Glutamatergic neuron (in vitro differentiated cells): ENCODE measurements around the gene RAPH1. TPM values are rescaled to one million over a fixed set of nuclear protein-coding genes. Genes with fewer than 3 reads are reported as not detected.

Experiments used
- DNase-seq: peaks from one replicate; pipeline ENCODE4 v3.0.0; 2022
- H3K27ac Mint-ChIP-seq: one replicate; pipeline ENCODE4 v1.8.0; 2020; ENCODE audit warnings: mild to moderate bottlenecking, mixed read lengths, inconsistent platforms; ENCODE audit not compliant: unreplicated experiment
- H3K27me3 Mint-ChIP-seq: one replicate; pipeline ENCODE4 v1.8.0; 2020; ENCODE audit warnings: mild to moderate bottlenecking, moderate library complexity, mixed read lengths, inconsistent platforms; ENCODE audit not compliant: unreplicated experiment
- H3K36me3 Mint-ChIP-seq: one replicate; pipeline ENCODE4 v1.8.0; 2020; ENCODE audit warnings: mild to moderate bottlenecking, mixed read lengths, inconsistent platforms; ENCODE audit not compliant: unreplicated experiment
- H3K4me1 Mint-ChIP-seq: one replicate; pipeline ENCODE4 v1.8.0; 2020; ENCODE audit warnings: mild to moderate bottlenecking, low read depth, mixed read lengths, inconsistent platforms; ENCODE audit not compliant: unreplicated experiment
- H3K4me3 Mint-ChIP-seq: one replicate; pipeline ENCODE4 v1.8.0; 2020; ENCODE audit warnings: mild to moderate bottlenecking, mixed read lengths, inconsistent platforms; ENCODE audit not compliant: unreplicated experiment
- H3K9me3 Mint-ChIP-seq: one replicate; pipeline ENCODE4 v1.8.0; 2020; ENCODE audit warnings: mild to moderate bottlenecking, moderate library complexity, mixed read lengths, inconsistent platforms; ENCODE audit not compliant: unreplicated experiment
- total RNA-seq: library from RNA; stranded (reverse); fragmentation: NEBNext Ultra II Directional; extraction: Animal tissue kit (Norgen Biotek cat#: 25700); gene quantifications from one replicate; pipeline ENCODE4 v1.2.1, GENCODE V29; 2021; ENCODE audit not compliant: unreplicated experiment
- TF ChIP-seq, protein P1 (sequence below): fragments of 200-600 bp; sonication (generic); IDR thresholded peaks from one replicate; pipeline ENCODE4 v1.5.0; 2021; ENCODE audit not compliant: partially characterized antibody, unreplicated experiment

The RAPH1 gene
- total RNA-seq, 1 donor from 2014 or later, result 56.9 TPM

DNA sequence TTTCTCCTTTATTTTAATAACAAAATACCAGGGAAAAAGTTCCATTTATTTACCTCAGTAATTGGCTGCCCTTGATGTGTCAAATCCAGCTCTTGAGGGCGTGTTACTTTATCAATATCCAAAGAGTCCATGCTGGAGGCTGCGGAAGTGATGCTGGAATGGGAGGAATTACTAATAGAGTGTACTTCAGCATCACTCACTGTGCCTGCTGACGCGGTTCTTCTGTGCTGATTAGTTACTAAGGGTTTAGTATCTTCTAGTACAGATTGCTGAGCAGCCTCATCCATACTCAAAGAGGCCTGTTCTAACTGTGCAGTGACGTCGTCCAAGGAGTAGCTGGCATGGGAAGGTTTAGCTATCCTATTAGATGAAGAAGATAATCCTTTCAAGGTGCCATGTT is 45.6 kb downstream of the RAPH1 start:
- Mint-ChIP-seq H3K4me3 (no peak overlapping the region), H3K4me1 (no peaks in the 10 kb centered on the region), H3K9me3 (no peaks in the 10 kb centered on the region), H3K27me3 (no peaks in the 10 kb centered on the region), H3K36me3 (no peaks in the 10 kb centered on the region), H3K27ac (no peak overlapping the region)
- TF ChIP-seq, protein P1, sequence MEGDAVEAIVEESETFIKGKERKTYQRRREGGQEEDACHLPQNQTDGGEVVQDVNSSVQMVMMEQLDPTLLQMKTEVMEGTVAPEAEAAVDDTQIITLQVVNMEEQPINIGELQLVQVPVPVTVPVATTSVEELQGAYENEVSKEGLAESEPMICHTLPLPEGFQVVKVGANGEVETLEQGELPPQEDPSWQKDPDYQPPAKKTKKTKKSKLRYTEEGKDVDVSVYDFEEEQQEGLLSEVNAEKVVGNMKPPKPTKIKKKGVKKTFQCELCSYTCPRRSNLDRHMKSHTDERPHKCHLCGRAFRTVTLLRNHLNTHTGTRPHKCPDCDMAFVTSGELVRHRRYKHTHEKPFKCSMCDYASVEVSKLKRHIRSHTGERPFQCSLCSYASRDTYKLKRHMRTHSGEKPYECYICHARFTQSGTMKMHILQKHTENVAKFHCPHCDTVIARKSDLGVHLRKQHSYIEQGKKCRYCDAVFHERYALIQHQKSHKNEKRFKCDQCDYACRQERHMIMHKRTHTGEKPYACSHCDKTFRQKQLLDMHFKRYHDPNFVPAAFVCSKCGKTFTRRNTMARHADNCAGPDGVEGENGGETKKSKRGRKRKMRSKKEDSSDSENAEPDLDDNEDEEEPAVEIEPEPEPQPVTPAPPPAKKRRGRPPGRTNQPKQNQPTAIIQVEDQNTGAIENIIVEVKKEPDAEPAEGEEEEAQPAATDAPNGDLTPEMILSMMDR, result no peak
- no peak for DNase-seq

DNA sequence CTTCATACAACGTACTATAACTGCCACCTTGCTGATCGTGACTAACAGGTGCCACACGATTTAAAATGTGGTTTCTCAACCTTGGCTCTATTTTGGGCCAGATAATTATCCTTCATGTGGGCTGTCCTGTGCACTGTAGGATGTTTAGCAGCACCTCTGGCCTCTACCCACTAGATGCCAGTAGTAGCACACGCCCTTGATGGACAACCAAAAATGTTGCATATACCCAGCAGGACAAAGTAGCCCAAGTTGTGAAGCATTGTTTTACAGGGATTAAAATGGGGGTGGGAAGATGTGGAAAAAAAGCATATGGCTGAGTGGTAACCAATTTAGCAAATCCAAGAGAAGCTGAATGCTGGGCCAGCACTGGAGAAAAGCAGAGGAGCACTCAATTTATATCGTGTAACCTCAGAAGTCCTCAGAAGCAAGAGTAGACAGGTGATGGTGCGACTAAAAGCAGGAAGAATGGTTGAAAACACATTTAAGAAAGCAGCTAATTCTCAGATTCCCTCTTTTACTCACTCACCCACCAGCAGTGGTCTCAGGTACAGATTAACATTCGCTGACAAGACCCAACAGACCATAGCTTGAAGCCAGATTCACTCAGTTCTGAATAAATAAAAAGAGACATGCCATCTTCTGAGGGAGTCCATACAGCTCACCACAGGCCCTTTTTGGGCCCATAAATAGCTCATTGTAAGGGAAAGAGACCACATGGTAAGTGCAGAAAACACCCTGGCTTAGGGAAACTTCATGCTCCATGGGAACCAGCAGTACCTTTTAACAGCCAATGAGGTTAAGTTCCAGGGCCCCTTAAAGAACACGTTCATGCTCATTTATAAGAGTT is 50.6 kb downstream of the RAPH1 start:
- DNase-seq, result no peak
- Mint-ChIP-seq H3K4me3 (no peak overlapping the region), H3K9me3 (no peaks in the 10 kb centered on the region), H3K27ac (no peak overlapping the region), H3K27me3 (no peaks in the 10 kb centered on the region), H3K36me3 (no peaks in the 10 kb centered on the region), H3K4me1 (no peaks in the 10 kb centered on the region)
- TF ChIP-seq, protein P1, result no peak

DNA sequence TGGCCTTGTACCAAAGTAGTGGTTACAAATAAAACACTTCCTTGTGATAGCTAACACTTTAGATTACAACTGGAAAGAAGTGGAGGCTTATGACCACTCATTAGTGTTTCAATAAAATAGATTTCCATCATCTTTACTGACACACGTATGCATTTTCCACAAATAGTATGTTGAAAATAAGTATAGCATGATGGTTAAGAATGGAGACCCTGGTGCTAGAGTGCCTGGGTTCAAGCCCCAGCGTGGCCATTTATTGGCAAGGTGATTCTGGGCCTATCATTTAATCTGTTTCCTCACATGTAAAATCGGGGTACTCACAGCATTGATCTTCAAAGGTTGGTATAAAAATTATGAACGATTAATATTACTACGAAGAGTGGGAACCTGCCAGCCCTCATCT is 54.5 kb downstream of the RAPH1 start:
- H3K9me3 Mint-ChIP-seq, result no peaks in the 10 kb centered on the region
- no peaks in the 10 kb centered on the region for H3K4me1 Mint-ChIP-seq
- TF ChIP-seq, protein P1, result no peak
- DNase-seq, result no peak
- no peak overlapping the region for H3K4me3 Mint-ChIP-seq
- H3K36me3 Mint-ChIP-seq, result no peaks in the 10 kb centered on the region
- H3K27me3 Mint-ChIP-seq, result no peaks in the 10 kb centered on the region
- H3K27ac Mint-ChIP-seq, result no peak overlapping the region

DNA sequence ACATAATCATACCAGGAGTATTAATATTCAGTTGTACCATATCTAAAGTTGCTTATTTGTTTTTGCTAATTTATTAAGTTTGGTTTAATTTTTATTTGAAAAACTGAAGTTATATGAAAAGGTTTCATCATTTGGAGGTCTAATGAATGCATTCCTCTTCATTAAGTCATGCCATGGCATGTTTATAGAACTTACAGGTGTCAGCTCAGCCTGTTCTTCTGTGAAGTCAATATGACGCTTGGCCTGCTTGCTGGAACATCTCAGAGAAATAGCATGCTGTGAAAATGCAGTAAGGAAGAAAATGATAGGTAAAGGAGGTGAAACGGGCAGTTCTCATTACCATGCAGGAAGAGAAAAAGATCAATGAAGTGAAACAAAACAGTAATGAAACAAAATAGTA is 58.2 kb downstream of the RAPH1 start:
- no peaks in the 10 kb centered on the region for H3K9me3 Mint-ChIP-seq
- H3K4me3 Mint-ChIP-seq, result no peak overlapping the region
- TF ChIP-seq, protein P1, result no peak
- H3K4me1 Mint-ChIP-seq, result no peaks in the 10 kb centered on the region
- no peaks in the 10 kb centered on the region for H3K27me3 Mint-ChIP-seq
- H3K36me3 Mint-ChIP-seq, result no peaks in the 10 kb centered on the region
- no peak for DNase-seq
- H3K27ac Mint-ChIP-seq, result no peak overlapping the region

DNA sequence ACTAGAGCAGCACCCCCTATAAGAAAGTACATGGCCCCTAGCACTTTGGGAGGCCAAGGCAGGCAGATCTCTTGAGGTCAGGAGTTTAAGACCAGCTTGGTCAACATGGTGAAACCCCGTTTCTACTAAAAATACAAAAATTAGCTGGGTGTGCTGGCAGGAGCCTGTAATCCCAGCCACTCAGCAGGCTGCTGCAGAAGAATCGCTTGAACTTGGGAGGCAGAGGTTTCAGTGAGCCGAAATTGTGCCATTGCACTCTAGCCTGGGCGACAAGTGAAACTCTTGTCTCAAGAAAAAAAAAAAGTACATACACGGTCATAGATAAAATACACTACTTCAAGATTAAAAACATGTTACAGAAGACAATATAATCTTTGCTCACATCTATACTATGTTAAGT is 63.8 kb downstream of the RAPH1 start:
- Mint-ChIP-seq H3K27ac (no peak overlapping the region), H3K4me1 (no peaks in the 10 kb centered on the region), H3K4me3 (no peak overlapping the region), H3K9me3 (no peaks in the 10 kb centered on the region), H3K27me3 (no peaks in the 10 kb centered on the region), H3K36me3 (no peaks in the 10 kb centered on the region)
- TF ChIP-seq, protein P1, result no peak
- DNase-seq, result no peak
